H9 (cell line): ENCODE measurements around the gene GCH1. TPM values are rescaled to one million over a fixed set of nuclear protein-coding genes. Genes with fewer than 3 reads are reported as not detected.

Experiments
- DNase-seq: peaks from one replicate; pipeline ENCODE4 v3.0.0-alpha.2; 2017
- H2AFZ ChIP-seq: one replicate; pipeline ENCODE4 v1.6.1; 2013; ENCODE audit warnings: mild to moderate bottlenecking, low read length, control low read depth, moderate library complexity
- H2AK5ac ChIP-seq: 2 replicates; pipeline ENCODE4 v1.6.1; 2013; ENCODE audit warnings: low read length, control low read depth, mixed read lengths; ENCODE audit not compliant: insufficient read length
- H2BK120ac ChIP-seq: one replicate; pipeline ENCODE4 v1.6.1; 2013; ENCODE audit warnings: low read depth, mild to moderate bottlenecking, low read length, control low read depth, inconsistent platforms; ENCODE audit not compliant: poor library complexity, severe bottlenecking
- H2BK12ac ChIP-seq: 2 replicates; pipeline ENCODE4 v1.6.1; 2013; ENCODE audit warnings: low read length, control low read depth, mixed read lengths, low read depth; ENCODE audit not compliant: insufficient read length
- H2BK15ac ChIP-seq: 2 replicates; pipeline ENCODE4 v1.6.1; 2013; ENCODE audit warnings: low read depth, low read length, control low read depth
- H2BK20ac ChIP-seq: one replicate; pipeline ENCODE4 v1.6.1; 2013; ENCODE audit warnings: low read depth, mild to moderate bottlenecking, low read length, control low read depth, inconsistent platforms; ENCODE audit not compliant: poor library complexity, severe bottlenecking
- H2BK5ac ChIP-seq: 2 replicates; pipeline ENCODE4 v1.6.1; 2013; ENCODE audit warnings: low read length, control low read depth, mixed read lengths; ENCODE audit not compliant: insufficient read length
- H3K14ac ChIP-seq: 2 replicates; pipeline ENCODE4 v1.6.1; 2013; ENCODE audit warnings: low read length, control low read depth; ENCODE audit not compliant: insufficient read depth
- H3K18ac ChIP-seq: 2 replicates; pipeline ENCODE4 v1.6.1; 2013; ENCODE audit warnings: low read depth, mild to moderate bottlenecking, mixed read lengths, low read length, control low read depth; ENCODE audit not compliant: insufficient read length
- H3K23ac ChIP-seq: 2 replicates; pipeline ENCODE4 v1.6.1; 2013; ENCODE audit warnings: low read length, control low read depth, mixed read lengths, low read depth; ENCODE audit not compliant: insufficient read length
- H3K23me2 ChIP-seq: 2 replicates; pipeline ENCODE4 v1.6.1; 2013; ENCODE audit warnings: low read depth, mild to moderate bottlenecking, mixed read lengths, low read length, control low read depth; ENCODE audit not compliant: insufficient read length, poor library complexity, severe bottlenecking
- H3K27ac ChIP-seq: 2 replicates; pipeline ENCODE4 v1.5.1; 2013; ENCODE audit warnings: low read length, control low read depth, mixed read lengths, low read depth; ENCODE audit not compliant: insufficient read length
- H3K27me3 ChIP-seq: 2 replicates; pipeline ENCODE4 v1.6.1; 2013; ENCODE audit warnings: low read length, control low read depth, inconsistent platforms; ENCODE audit not compliant: insufficient read depth
- H3K4ac ChIP-seq: 2 replicates; pipeline ENCODE4 v1.6.1; 2013; ENCODE audit warnings: low read depth, mild to moderate bottlenecking, control low read depth, inconsistent platforms, low read length, moderate library complexity
- H3K4me1 ChIP-seq: 2 replicates; pipeline ENCODE4 v1.6.1; 2013; ENCODE audit warnings: low read length, control low read depth, inconsistent platforms; ENCODE audit not compliant: insufficient read depth
- H3K4me2 ChIP-seq: 2 replicates; pipeline ENCODE4 v1.6.1; 2013; ENCODE audit warnings: low read length, control low read depth, mixed read lengths; ENCODE audit not compliant: insufficient read length, insufficient read depth
- H3K56ac ChIP-seq: 2 replicates; pipeline ENCODE4 v1.6.1; 2013; ENCODE audit warnings: low read depth, mild to moderate bottlenecking, mixed read lengths, low read length, control low read depth; ENCODE audit not compliant: insufficient read length
- H3K79me1 ChIP-seq: 2 replicates; pipeline ENCODE4 v1.6.1; 2013; ENCODE audit warnings: low read depth, mild to moderate bottlenecking, moderate library complexity, low read length, control low read depth, inconsistent platforms; ENCODE audit not compliant: insufficient read depth, poor library complexity, severe bottlenecking
- H3K79me2 ChIP-seq: 2 replicates; pipeline ENCODE4 v1.6.1; 2013; ENCODE audit warnings: low read length, control low read depth, inconsistent platforms; ENCODE audit not compliant: insufficient read depth
- H3K9ac ChIP-seq: 2 replicates; pipeline ENCODE4 v1.6.1; 2013; ENCODE audit warnings: low read length, control low read depth, mixed read lengths; ENCODE audit not compliant: insufficient read length; ENCODE audit errors: extremely low read depth
- H3K9me3 ChIP-seq: one replicate; pipeline ENCODE4 v1.6.1; 2013; ENCODE audit warnings: low read depth, low read length, inconsistent platforms; ENCODE audit not compliant: control insufficient read depth
- H3T11ph ChIP-seq: one replicate; pipeline ENCODE4 v1.6.1; 2013; ENCODE audit warnings: mild to moderate bottlenecking, low read length, control low read depth, inconsistent platforms
- H4K20me1 ChIP-seq: one replicate; pipeline ENCODE4 v1.6.1; 2013; ENCODE audit not compliant: control insufficient read depth, insufficient read length, insufficient read depth
- H4K5ac ChIP-seq: 2 replicates; pipeline ENCODE4 v1.6.1; 2013; ENCODE audit warnings: low read depth, mild to moderate bottlenecking, mixed read lengths, low read length, control low read depth; ENCODE audit not compliant: insufficient read length
- H4K8ac ChIP-seq: replicated peaks from 2 replicates; pipeline ENCODE4 v1.6.1; 2013; ENCODE audit warnings: low read length, control low read depth, mixed read lengths, low read depth; ENCODE audit not compliant: insufficient read length
- H4K91ac ChIP-seq: 2 replicates; pipeline ENCODE4 v1.6.1; 2013; ENCODE audit warnings: low read depth, mild to moderate bottlenecking, moderate library complexity, mixed read lengths, low read length, control low read depth; ENCODE audit not compliant: insufficient read length
- H3K27ac Mint-ChIP-seq, 3 experiments: 2 replicates in 2 of 3; 3 replicates in 1 of 3; pipeline ENCODE4 v1.8.0; 2020 to 2021; ENCODE audit warnings: mixed read lengths in 3 of 3, mild to moderate bottlenecking in 1 of 3, moderate library complexity in 1 of 3
- H3K27me3 Mint-ChIP-seq: 2 replicates; pipeline ENCODE4 v1.8.0; 2021; ENCODE audit warnings: low read depth, mild to moderate bottlenecking, moderate library complexity, mixed read lengths
- H3K36me3 Mint-ChIP-seq, 3 experiments: 2 replicates in 2 of 3; 3 replicates in 1 of 3; pipeline ENCODE4 v1.8.0; 2020 to 2021; ENCODE audit warnings: low read depth in 3 of 3, mixed read lengths in 3 of 3; ENCODE audit not compliant: insufficient read depth in 1 of 3
- H3K4me1 Mint-ChIP-seq, 2 experiments: 2 replicates each; pipeline ENCODE4 v1.8.0; 2020; ENCODE audit warnings: mixed read lengths in 2 of 2
- H3K4me3 Mint-ChIP-seq, 2 experiments: 2 replicates in 1 of 2; 3 replicates in 1 of 2; pipeline ENCODE4 v1.8.0; 2020 to 2021; ENCODE audit warnings: mild to moderate bottlenecking in 2 of 2, mixed read lengths in 2 of 2, moderate library complexity in 1 of 2
- H3K9me3 Mint-ChIP-seq, 2 experiments: 2 replicates in 1 of 2; 3 replicates in 1 of 2; pipeline ENCODE4 v1.8.0; 2020; ENCODE audit warnings: mild to moderate bottlenecking in 2 of 2, mixed read lengths in 2 of 2, moderate library complexity in 1 of 2
- CTCF ChIP-seq: fragments of 200-600 bp; sonication (generic); conservative IDR thresholded peaks from 3 replicates; pipeline ENCODE4 v1.8.0; 2021; ENCODE audit warnings: antibody characterized with exemption, mild to moderate bottlenecking
- total RNA-seq: library from RNA; stranded (reverse); gene quantifications from 2 replicates; pipeline ENCODE4 v1.2.1, GENCODE V29; 2021

GCH1 gene
- total RNA-seq, 1 experiment from 2014 or later = 7.7 TPM

- Histone ChIP-seq H3K9ac (no peak overlapping the region), H3K79me1 (no peaks in the 10 kb centered on the region), H3K79me2 (no peaks in the 10 kb centered on the region), H3K9me3 (no peaks in the 10 kb centered on the region), H2BK120ac (no peak overlapping the region), H2BK12ac (no peak overlapping the region), H2AK5ac (no peak overlapping the region), H3K14ac (no peak overlapping the region), H2AFZ (no peak overlapping the region), H3K18ac (no peak overlapping the region), H3K27ac (no peak overlapping the region), H3K23ac (no peak overlapping the region), H3K4me2 (no peak overlapping the region), H3K4ac (no peak overlapping the region), H4K8ac (no peak overlapping the region), H2BK20ac (no peak overlapping the region), H3K4me1 (no peaks in the 10 kb centered on the region), H3K23me2 (no peaks in the 10 kb centered on the region), H4K20me1 (no peaks in the 10 kb centered on the region), H4K91ac (no peak overlapping the region), H3K27me3 (no peaks in the 10 kb centered on the region), H2BK5ac (no peak overlapping the region), H4K5ac (no peak overlapping the region), H2BK15ac (no peak overlapping the region), H3T11ph (no peak overlapping the region), H3K56ac (no peak overlapping the region)
- H3K9me3 Mint-ChIP-seq = peaks cover 0 to 4% of the 10 kb centered on the region in 2 experiments; a peak in 2 of 5 replicates
- peaks cover 5 to 10% of the 10 kb centered on the region in 2 experiments for H3K4me1 Mint-ChIP-seq
- H3K36me3 Mint-ChIP-seq = 0 out of 7 replicates have a peak, but pooled peaks cover 0 to 3% (median 0%) of the 10 kb centered on the region in 3 experiments
- no peak for DNase-seq
- no peak overlapping the region for H3K4me3 Mint-ChIP-seq
- no peak overlapping the region for H3K27ac Mint-ChIP-seq
- TF ChIP-seq CTCF = no peak
- peaks cover 6% of the 10 kb centered on the region for H3K27me3 Mint-ChIP-seq
Observed at GRCh38 chr14:54796961-54797360, 105.7 kb downstream of the GCH1 start.
